H9 (cell line): Measurements from ENCODE around the gene SHB. TPM values are rescaled to one million over a fixed set of nuclear protein-coding genes. Genes with fewer than 3 reads are reported as not detected.

ENCODE experiments used
- DNase-seq: peaks from one replicate; pipeline ENCODE4 v3.0.0-alpha.2; 2017
- H2AFZ ChIP-seq: one replicate; pipeline ENCODE4 v1.6.1; 2013; ENCODE audit warnings: mild to moderate bottlenecking, low read length, control low read depth, moderate library complexity
- H2AK5ac ChIP-seq: 2 replicates; pipeline ENCODE4 v1.6.1; 2013; ENCODE audit warnings: low read length, control low read depth, mixed read lengths; ENCODE audit not compliant: insufficient read length
- H2BK120ac ChIP-seq: one replicate; pipeline ENCODE4 v1.6.1; 2013; ENCODE audit warnings: low read depth, mild to moderate bottlenecking, low read length, control low read depth, inconsistent platforms; ENCODE audit not compliant: poor library complexity, severe bottlenecking
- H2BK12ac ChIP-seq: 2 replicates; pipeline ENCODE4 v1.6.1; 2013; ENCODE audit warnings: low read length, control low read depth, mixed read lengths, low read depth; ENCODE audit not compliant: insufficient read length
- H2BK15ac ChIP-seq: 2 replicates; pipeline ENCODE4 v1.6.1; 2013; ENCODE audit warnings: low read depth, low read length, control low read depth
- H2BK20ac ChIP-seq: one replicate; pipeline ENCODE4 v1.6.1; 2013; ENCODE audit warnings: low read depth, mild to moderate bottlenecking, low read length, control low read depth, inconsistent platforms; ENCODE audit not compliant: poor library complexity, severe bottlenecking
- H2BK5ac ChIP-seq: 2 replicates; pipeline ENCODE4 v1.6.1; 2013; ENCODE audit warnings: low read length, control low read depth, mixed read lengths; ENCODE audit not compliant: insufficient read length
- H3K14ac ChIP-seq: 2 replicates; pipeline ENCODE4 v1.6.1; 2013; ENCODE audit warnings: low read length, control low read depth; ENCODE audit not compliant: insufficient read depth
- H3K18ac ChIP-seq: 2 replicates; pipeline ENCODE4 v1.6.1; 2013; ENCODE audit warnings: low read depth, mild to moderate bottlenecking, mixed read lengths, low read length, control low read depth; ENCODE audit not compliant: insufficient read length
- H3K23ac ChIP-seq: 2 replicates; pipeline ENCODE4 v1.6.1; 2013; ENCODE audit warnings: low read length, control low read depth, mixed read lengths, low read depth; ENCODE audit not compliant: insufficient read length
- H3K23me2 ChIP-seq: 2 replicates; pipeline ENCODE4 v1.6.1; 2013; ENCODE audit warnings: low read depth, mild to moderate bottlenecking, mixed read lengths, low read length, control low read depth; ENCODE audit not compliant: insufficient read length, poor library complexity, severe bottlenecking
- H3K27ac ChIP-seq: 2 replicates; pipeline ENCODE4 v1.5.1; 2013; ENCODE audit warnings: low read length, control low read depth, mixed read lengths, low read depth; ENCODE audit not compliant: insufficient read length
- H3K27me3 ChIP-seq: 2 replicates; pipeline ENCODE4 v1.6.1; 2013; ENCODE audit warnings: low read length, control low read depth, inconsistent platforms; ENCODE audit not compliant: insufficient read depth
- H3K4ac ChIP-seq: 2 replicates; pipeline ENCODE4 v1.6.1; 2013; ENCODE audit warnings: low read depth, mild to moderate bottlenecking, control low read depth, inconsistent platforms, low read length, moderate library complexity
- H3K4me1 ChIP-seq: 2 replicates; pipeline ENCODE4 v1.6.1; 2013; ENCODE audit warnings: low read length, control low read depth, inconsistent platforms; ENCODE audit not compliant: insufficient read depth
- H3K4me2 ChIP-seq: 2 replicates; pipeline ENCODE4 v1.6.1; 2013; ENCODE audit warnings: low read length, control low read depth, mixed read lengths; ENCODE audit not compliant: insufficient read length, insufficient read depth
- H3K56ac ChIP-seq: 2 replicates; pipeline ENCODE4 v1.6.1; 2013; ENCODE audit warnings: low read depth, mild to moderate bottlenecking, mixed read lengths, low read length, control low read depth; ENCODE audit not compliant: insufficient read length
- H3K79me1 ChIP-seq: 2 replicates; pipeline ENCODE4 v1.6.1; 2013; ENCODE audit warnings: low read depth, mild to moderate bottlenecking, moderate library complexity, low read length, control low read depth, inconsistent platforms; ENCODE audit not compliant: insufficient read depth, poor library complexity, severe bottlenecking
- H3K79me2 ChIP-seq: 2 replicates; pipeline ENCODE4 v1.6.1; 2013; ENCODE audit warnings: low read length, control low read depth, inconsistent platforms; ENCODE audit not compliant: insufficient read depth
- H3K9ac ChIP-seq: 2 replicates; pipeline ENCODE4 v1.6.1; 2013; ENCODE audit warnings: low read length, control low read depth, mixed read lengths; ENCODE audit not compliant: insufficient read length; ENCODE audit errors: extremely low read depth
- H3K9me3 ChIP-seq: one replicate; pipeline ENCODE4 v1.6.1; 2013; ENCODE audit warnings: low read depth, low read length, inconsistent platforms; ENCODE audit not compliant: control insufficient read depth
- H3T11ph ChIP-seq: one replicate; pipeline ENCODE4 v1.6.1; 2013; ENCODE audit warnings: mild to moderate bottlenecking, low read length, control low read depth, inconsistent platforms
- H4K20me1 ChIP-seq: one replicate; pipeline ENCODE4 v1.6.1; 2013; ENCODE audit not compliant: control insufficient read depth, insufficient read length, insufficient read depth
- H4K5ac ChIP-seq: 2 replicates; pipeline ENCODE4 v1.6.1; 2013; ENCODE audit warnings: low read depth, mild to moderate bottlenecking, mixed read lengths, low read length, control low read depth; ENCODE audit not compliant: insufficient read length
- H4K8ac ChIP-seq: replicated peaks from 2 replicates; pipeline ENCODE4 v1.6.1; 2013; ENCODE audit warnings: low read length, control low read depth, mixed read lengths, low read depth; ENCODE audit not compliant: insufficient read length
- H4K91ac ChIP-seq: 2 replicates; pipeline ENCODE4 v1.6.1; 2013; ENCODE audit warnings: low read depth, mild to moderate bottlenecking, moderate library complexity, mixed read lengths, low read length, control low read depth; ENCODE audit not compliant: insufficient read length
- H3K27ac Mint-ChIP-seq, 3 experiments: 2 replicates in 2 of 3; 3 replicates in 1 of 3; pipeline ENCODE4 v1.8.0; 2020 to 2021; ENCODE audit warnings: mixed read lengths in 3 of 3, mild to moderate bottlenecking in 1 of 3, moderate library complexity in 1 of 3
- H3K27me3 Mint-ChIP-seq: 2 replicates; pipeline ENCODE4 v1.8.0; 2021; ENCODE audit warnings: low read depth, mild to moderate bottlenecking, moderate library complexity, mixed read lengths
- H3K36me3 Mint-ChIP-seq, 3 experiments: 2 replicates in 2 of 3; 3 replicates in 1 of 3; pipeline ENCODE4 v1.8.0; 2020 to 2021; ENCODE audit warnings: low read depth in 3 of 3, mixed read lengths in 3 of 3; ENCODE audit not compliant: insufficient read depth in 1 of 3
- H3K4me1 Mint-ChIP-seq, 2 experiments: 2 replicates each; pipeline ENCODE4 v1.8.0; 2020; ENCODE audit warnings: mixed read lengths in 2 of 2
- H3K4me3 Mint-ChIP-seq, 2 experiments: 2 replicates in 1 of 2; 3 replicates in 1 of 2; pipeline ENCODE4 v1.8.0; 2020 to 2021; ENCODE audit warnings: mild to moderate bottlenecking in 2 of 2, mixed read lengths in 2 of 2, moderate library complexity in 1 of 2
- H3K9me3 Mint-ChIP-seq, 2 experiments: 2 replicates in 1 of 2; 3 replicates in 1 of 2; pipeline ENCODE4 v1.8.0; 2020; ENCODE audit warnings: mild to moderate bottlenecking in 2 of 2, mixed read lengths in 2 of 2, moderate library complexity in 1 of 2
- WGBS: extraction: QIAGEN DNeasy Blood & Tissue Kit; methylation state at CpG from one replicate; pipeline ENCODE4 v1.1.7; 2013; ENCODE audit warnings: missing lambda C conversion rate, low lambda C conversion rate, mixed read lengths; ENCODE audit not compliant: insufficient read length; ENCODE audit errors: extremely low coverage; 5-methylcytosine and 5-hydroxymethylcytosine counted together
- total RNA-seq: library from RNA; stranded (reverse); gene quantifications from 2 replicates; pipeline ENCODE4 v1.2.1, GENCODE V29; 2021
- TF ChIP-seq, protein P1 (sequence below): fragments of 200-600 bp; sonication (generic); conservative IDR thresholded peaks from 3 replicates; pipeline ENCODE4 v1.8.0; 2021; ENCODE audit warnings: antibody characterized with exemption, mild to moderate bottlenecking

The SHB gene
- total RNA-seq, 1 experiment from 2014 or later = 14.6 TPM

DNA sequence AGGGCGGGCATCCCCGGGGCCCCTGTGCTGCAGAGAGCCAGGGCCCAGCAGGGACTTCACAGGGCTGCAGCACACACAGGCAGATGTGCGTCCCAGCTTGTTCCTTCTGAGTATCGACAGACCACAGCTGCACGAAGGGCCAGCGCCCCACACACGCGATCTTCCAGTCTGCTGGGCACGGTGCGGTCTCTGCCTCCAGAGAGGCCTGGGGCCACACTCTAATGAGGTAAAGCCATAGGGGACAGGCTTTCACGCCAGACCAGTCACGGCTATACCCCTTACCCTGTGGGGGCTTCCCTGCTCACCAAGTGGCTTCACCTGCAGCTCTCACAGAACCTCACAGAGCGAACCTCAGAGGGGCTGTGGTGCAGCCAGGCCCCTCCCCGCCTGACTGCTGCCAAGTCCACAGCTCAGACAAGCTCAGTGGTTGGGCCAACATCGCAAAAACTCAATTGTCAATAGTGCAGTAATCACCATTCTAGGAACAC lies 82.2 kb downstream of the SHB start:
- H2AK5ac ChIP-seq = no peak overlapping the region

More for the DNA sequence above, 82.2 kb downstream of the SHB start:
- Histone ChIP-seq H2BK120ac (no peak overlapping the region), H3T11ph (no peak overlapping the region), H3K4me2 (no peak overlapping the region), H4K8ac (no peak overlapping the region), H3K27ac (no peak overlapping the region), H3K4me1 (no peaks in the 10 kb centered on the region), H3K56ac (no peak overlapping the region), H3K79me2 (no peaks in the 10 kb centered on the region; the same call in 1 of the 2 replicates), H3K14ac (no peak overlapping the region), H2BK5ac (no peak overlapping the region), H3K9me3 (no peaks in the 10 kb centered on the region), H3K9ac (no peak overlapping the region), H2BK20ac (no peak overlapping the region), H3K4ac (no peak overlapping the region), H4K20me1 (no peaks in the 10 kb centered on the region), H2BK12ac (no peak overlapping the region), H3K18ac (no peak overlapping the region), H4K5ac (no peak overlapping the region), H3K27me3 (no peaks in the 10 kb centered on the region), H2BK15ac (no peak overlapping the region), H4K91ac (no peak overlapping the region), H3K23ac (no peak overlapping the region), H3K79me1 (no peaks in the 10 kb centered on the region), H2AFZ (no peak overlapping the region), H3K23me2 (no peaks in the 10 kb centered on the region)
- TF ChIP-seq, protein P1, sequence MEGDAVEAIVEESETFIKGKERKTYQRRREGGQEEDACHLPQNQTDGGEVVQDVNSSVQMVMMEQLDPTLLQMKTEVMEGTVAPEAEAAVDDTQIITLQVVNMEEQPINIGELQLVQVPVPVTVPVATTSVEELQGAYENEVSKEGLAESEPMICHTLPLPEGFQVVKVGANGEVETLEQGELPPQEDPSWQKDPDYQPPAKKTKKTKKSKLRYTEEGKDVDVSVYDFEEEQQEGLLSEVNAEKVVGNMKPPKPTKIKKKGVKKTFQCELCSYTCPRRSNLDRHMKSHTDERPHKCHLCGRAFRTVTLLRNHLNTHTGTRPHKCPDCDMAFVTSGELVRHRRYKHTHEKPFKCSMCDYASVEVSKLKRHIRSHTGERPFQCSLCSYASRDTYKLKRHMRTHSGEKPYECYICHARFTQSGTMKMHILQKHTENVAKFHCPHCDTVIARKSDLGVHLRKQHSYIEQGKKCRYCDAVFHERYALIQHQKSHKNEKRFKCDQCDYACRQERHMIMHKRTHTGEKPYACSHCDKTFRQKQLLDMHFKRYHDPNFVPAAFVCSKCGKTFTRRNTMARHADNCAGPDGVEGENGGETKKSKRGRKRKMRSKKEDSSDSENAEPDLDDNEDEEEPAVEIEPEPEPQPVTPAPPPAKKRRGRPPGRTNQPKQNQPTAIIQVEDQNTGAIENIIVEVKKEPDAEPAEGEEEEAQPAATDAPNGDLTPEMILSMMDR = no peak
- WGBS = no CpG with 5 or more reads among the region's 15 CpGs
- Mint-ChIP-seq H3K36me3 (no peaks in the 10 kb centered on the region; a peak in 1 of 7 replicates), H3K4me1 (peaks cover 11% of the 10 kb centered on the region in 2 experiments), H3K27me3 (no peaks in the 10 kb centered on the region), H3K27ac (peak overlapping the region in 2 of 3 experiments; percentile 7 to 39; a peak in 1 of 7 replicates), H3K9me3 (no peaks in the 10 kb centered on the region), H3K4me3 (no peak overlapping the region)
- no peak for DNase-seq
